ENCODE data around the gene RBPJ.
A peak's percentile ranks its signal among the peaks of the same experiment; 100 is the strongest.

Gene RBPJ

DNA sequence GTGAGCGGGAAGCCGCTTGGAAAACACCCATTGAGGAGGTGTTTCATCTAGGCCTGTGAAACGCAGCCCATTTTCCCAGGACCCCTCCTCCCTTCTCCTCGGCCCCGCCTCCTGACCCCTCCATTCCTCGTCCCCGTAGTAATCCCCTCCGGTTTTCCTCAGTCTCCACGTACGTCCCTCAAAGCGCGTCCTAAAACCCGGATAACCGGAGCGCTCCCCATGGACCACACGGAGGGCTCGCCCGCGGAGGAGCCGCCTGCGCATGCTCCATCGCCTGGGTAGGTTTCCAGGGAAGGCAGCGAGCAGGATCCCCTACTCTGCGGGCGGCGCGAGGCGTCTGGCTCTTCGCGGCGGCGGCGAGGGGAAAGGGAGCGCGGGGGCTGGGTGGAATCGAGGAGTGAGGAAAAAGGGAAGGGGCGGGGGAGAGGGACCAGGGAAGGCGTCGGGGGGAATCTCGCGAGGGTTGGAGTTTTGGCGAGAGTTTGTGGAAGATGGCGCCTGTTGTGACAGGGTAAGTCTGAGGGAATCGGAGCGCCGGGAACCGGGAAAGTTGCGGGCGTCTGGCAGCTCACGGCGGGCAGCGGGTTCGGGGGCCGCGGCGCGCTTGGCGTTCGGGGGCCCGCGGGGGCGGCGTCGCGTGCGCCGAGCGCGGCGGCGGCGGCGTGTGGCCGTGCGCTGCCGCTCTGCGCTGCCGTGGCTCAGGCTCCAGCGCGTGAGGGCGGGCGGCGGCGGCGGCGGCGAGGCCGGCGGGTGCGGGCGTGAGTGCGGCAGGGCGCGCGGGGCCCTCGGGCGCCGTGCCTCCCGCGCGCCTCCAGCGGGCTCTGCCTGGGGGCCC, at the start of gene RBPJ:
Gene RBPJ (plus strand): TSS at position 477 of the 835 bp plus-strand sequence. CDS start 15 bp downstream, at position 492.
- peak; percentile 98 for DNase-seq (ENCODE audit: low read depth)
- peak within 1 kb of the TSS; percentile 90 for H3K4me3 ChIP-seq (ENCODE audit: low read length)
- TF ChIP-seq, protein P1, sequence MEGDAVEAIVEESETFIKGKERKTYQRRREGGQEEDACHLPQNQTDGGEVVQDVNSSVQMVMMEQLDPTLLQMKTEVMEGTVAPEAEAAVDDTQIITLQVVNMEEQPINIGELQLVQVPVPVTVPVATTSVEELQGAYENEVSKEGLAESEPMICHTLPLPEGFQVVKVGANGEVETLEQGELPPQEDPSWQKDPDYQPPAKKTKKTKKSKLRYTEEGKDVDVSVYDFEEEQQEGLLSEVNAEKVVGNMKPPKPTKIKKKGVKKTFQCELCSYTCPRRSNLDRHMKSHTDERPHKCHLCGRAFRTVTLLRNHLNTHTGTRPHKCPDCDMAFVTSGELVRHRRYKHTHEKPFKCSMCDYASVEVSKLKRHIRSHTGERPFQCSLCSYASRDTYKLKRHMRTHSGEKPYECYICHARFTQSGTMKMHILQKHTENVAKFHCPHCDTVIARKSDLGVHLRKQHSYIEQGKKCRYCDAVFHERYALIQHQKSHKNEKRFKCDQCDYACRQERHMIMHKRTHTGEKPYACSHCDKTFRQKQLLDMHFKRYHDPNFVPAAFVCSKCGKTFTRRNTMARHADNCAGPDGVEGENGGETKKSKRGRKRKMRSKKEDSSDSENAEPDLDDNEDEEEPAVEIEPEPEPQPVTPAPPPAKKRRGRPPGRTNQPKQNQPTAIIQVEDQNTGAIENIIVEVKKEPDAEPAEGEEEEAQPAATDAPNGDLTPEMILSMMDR (IDR thresholded peaks at IDR 0.05; ENCODE audit: insufficient read depth, low read depth, low read length, missing control alignments), result no peak

DNA sequence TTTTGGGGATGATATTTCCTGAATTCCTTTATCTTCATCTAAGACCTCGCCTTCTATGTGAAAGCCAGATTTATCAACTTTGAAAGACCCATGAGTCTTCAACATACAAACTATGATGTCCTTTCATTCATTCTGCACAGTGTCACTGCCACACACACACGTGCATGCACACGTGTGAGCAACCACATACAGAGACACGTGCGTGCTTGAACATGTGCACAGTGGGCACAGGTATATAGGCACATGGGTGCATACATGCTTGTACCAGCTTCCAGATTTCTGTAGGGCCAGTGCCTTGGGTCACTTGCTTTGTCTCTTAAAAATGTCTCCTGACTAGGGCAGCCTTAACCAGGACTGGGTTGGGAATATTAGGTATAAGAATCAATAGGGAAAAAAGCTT, 49.1 kb upstream of the RBPJ start:
- DNase-seq (ENCODE audit: low read depth), result no peak
- no peak overlapping the region for H3K4me3 ChIP-seq (ENCODE audit: low read length)
- TF ChIP-seq, protein P1 (IDR thresholded peaks at IDR 0.05; ENCODE audit: insufficient read depth, low read depth, low read length, missing control alignments), result no peak

DNA sequence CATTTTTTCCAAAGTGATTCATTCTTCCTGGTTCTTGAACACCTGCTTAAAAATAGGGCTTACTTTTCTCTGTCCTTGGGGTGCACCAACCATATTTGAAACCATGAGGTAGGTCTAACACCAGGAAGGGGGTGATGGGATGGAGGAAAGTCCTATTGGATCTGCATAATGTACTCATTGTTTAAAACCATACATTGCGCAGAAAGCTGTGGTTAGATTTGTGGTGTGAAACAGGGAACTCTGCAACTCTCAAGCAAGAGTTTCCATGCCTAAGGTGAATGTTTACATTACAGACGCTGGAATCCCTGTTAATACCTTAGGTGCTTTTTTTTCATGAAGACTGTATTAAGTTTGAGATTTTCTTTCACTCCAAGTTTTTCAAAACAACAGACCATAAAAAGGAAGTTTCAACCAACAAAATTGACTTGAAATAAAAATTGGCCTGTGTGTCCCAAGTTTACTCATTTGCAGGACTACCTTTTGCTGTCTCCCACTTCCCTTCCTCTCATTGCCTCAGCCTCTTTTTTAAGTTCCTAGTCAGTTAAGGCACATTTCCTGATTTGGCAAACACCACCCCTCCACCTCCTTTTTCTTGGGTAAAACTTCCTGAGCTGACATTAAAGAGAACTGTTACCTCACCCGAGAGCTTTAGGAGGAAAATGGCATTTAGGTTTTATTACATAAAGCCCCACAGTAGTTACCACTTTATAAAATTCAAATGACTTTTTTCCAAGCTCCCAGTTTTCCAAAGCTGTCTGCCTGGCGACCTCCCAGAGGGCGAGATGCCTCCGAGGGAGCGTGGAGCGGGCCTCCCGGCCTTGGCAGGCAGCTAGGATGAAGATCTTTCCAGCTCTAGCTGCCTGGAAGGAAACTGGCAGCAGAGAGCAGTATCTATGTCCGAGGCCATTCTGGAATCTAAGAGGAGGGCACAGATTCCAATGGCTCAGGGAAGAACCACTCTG, 47.9 kb upstream of the RBPJ start:
- no peak overlapping the region for H3K4me3 ChIP-seq (ENCODE audit: low read length)
- no peak for DNase-seq (ENCODE audit: low read depth)

DNA sequence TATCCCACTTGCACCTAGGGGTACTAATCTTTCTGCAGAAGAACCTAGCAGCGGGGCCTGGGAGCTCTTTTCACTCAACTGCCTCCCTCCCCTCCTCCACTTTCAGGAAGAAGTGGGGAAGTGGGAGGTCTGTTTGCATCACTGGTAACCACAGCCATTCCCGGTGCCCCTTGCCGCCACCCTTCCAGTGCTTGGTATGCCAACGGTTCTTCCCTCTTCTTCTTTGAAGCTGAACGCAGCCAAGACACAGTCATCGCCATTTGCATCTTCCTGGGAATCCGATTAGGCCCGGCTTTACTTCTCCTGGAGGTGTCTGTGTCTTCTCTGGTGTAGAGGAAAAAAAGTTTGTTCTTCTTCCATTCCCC, 47.2 kb upstream of the RBPJ start:
- H3K4me3 ChIP-seq (ENCODE audit: low read length), result no peak overlapping the region
- TF ChIP-seq, protein P1 (IDR thresholded peaks at IDR 0.05; ENCODE audit: insufficient read depth, low read depth, low read length, missing control alignments), result no peak
- no peak for DNase-seq (ENCODE audit: low read depth)

More for the DNA sequence above, 47.9 kb upstream of the RBPJ start:
- TF ChIP-seq, protein P1 (IDR thresholded peaks at IDR 0.05; ENCODE audit: insufficient read depth, low read depth, low read length, missing control alignments), result no peak

DNA sequence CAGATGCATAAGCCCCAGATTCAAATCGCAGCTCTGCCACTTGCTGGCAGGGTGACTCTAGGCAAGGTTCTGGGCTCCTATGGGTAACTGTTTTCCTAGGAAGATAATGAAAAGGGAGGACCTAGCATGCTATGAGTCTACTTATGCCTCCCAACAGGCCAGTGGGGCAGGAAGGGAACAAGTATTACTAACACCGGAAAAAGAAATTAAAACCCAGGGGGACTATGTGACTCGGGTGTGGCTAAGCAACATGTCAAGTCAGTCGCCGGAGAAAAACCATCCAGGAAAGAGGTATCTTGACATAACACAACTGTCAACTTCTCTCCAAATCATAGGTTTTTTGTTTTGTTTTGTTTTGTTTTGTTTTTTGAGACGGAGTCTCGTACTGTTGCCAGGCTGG, 45.5 kb upstream of the RBPJ start:
- DNase-seq (ENCODE audit: low read depth), result no peak
- no peak overlapping the region for H3K4me3 ChIP-seq (ENCODE audit: low read length)
- TF ChIP-seq, protein P1 (IDR thresholded peaks at IDR 0.05; ENCODE audit: insufficient read depth, low read depth, low read length, missing control alignments), result no peak

DNA sequence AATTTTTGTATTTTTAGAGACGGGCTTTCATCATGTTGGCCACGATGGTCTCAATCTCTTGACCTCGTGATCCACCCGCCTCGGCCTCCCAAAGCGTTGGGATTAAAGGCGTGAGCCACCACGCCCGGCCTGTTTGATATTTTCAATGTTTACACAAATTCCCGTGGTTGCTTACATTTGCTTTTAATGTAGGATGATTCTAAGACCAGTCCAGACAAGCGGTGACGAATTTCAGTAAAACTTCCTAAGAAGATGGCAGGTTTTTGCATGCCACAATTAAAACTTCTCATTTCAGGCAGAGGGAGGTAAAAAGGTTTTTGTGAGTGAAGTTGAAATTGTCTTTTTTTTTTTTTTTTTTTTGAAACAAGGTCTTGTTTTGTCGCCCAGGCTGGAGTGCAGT, 41.4 kb upstream of the RBPJ start:
- no peak overlapping the region for H3K4me3 ChIP-seq (ENCODE audit: low read length)
- TF ChIP-seq, protein P1 (IDR thresholded peaks at IDR 0.05; ENCODE audit: insufficient read depth, low read depth, low read length, missing control alignments), result no peak
- DNase-seq (ENCODE audit: low read depth), result peak; percentile 62
